Effector memory CD8-positive, alpha-beta T cell (primary cell): ENCODE measurements around the gene GABPB1.

Experiments
- ATAC-seq: fragments of 150-1000 bp; cut with Tn5 transposase; replicated peaks from 2 replicates; pipeline ENCODE4 v1.10.0; 2021; ENCODE audit warnings: mild to moderate bottlenecking, moderate library complexity
- DNase-seq, 3 experiments: peaks; one replicate each; pipeline ENCODE4 v3.0.0; 2021
- H3K27ac Mint-ChIP-seq, 2 donors: one replicate each; pipeline ENCODE4 v1.8.0; 2022; ENCODE audit warnings: mild to moderate bottlenecking in 2 of 2, mixed read lengths in 2 of 2, moderate library complexity in 2 of 2
- H3K27me3 Mint-ChIP-seq, 2 donors: one replicate each; pipeline ENCODE4 v1.8.0; 2022; ENCODE audit warnings: mixed read lengths in 2 of 2
- H3K36me3 Mint-ChIP-seq: one replicate; pipeline ENCODE4 v1.8.0; 2022; ENCODE audit warnings: mild to moderate bottlenecking, moderate library complexity, mixed read lengths; ENCODE audit not compliant: insufficient read depth
- H3K4me1 Mint-ChIP-seq, 2 donors: one replicate each; pipeline ENCODE4 v1.8.0; 2022; ENCODE audit warnings: low read depth in 2 of 2, mixed read lengths in 2 of 2
- H3K4me3 Mint-ChIP-seq, 2 donors: one replicate each; pipeline ENCODE4 v1.8.0; 2022; ENCODE audit warnings: mild to moderate bottlenecking in 2 of 2, mixed read lengths in 2 of 2, moderate library complexity in 2 of 2
- H3K9me3 Mint-ChIP-seq, 2 donors: one replicate each; pipeline ENCODE4 v1.8.0; 2022; ENCODE audit warnings: mixed read lengths in 2 of 2

GABPB1 gene

DNA sequence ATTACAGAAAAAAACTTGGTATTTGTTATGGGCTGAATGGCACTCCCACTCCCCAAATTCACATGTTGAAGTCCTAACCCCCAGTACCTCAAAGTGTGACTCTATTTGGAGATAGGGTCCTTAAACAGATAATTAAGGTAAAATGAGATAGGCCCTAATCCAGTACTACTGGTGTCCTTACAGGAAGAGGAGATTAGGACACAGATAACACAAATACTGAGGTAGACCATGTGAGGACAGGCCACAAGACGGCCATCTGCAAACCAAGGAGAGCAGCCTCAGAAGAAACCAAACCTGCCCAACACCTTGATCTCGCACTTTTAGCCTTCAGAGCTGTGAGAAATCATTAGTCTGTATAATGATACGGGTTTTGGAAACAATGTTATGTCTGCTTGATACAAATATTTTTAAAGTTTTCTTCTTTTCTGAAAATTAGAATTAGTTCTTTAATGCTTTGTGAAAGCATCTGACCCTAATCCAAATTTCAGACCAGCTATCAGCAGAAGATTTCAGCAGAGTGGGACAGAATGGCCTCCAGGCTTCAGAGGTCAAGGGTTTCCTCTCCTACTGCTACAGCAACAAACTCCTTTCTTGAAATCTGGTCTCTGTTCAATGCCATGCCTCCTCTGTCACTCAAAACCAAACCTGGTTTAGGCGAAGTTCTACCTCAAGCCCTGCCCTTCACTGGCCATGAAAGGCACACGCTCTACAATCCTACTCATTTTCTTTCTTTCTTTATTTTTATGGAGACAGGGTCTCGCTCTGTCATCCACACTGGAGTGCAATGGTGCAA, 67.5 kb downstream of the GABPB1 start:
- Mint-ChIP-seq H3K36me3 (peaks cover 15% of the 10 kb centered on the region), H3K27me3 (no peaks in the 10 kb centered on the region), H3K27ac (peak overlapping the region in 1 of 2 donors; percentile 18), H3K4me3 (no peak overlapping the region), H3K4me1 (no peaks in the 10 kb centered on the region), H3K9me3 (no peaks in the 10 kb centered on the region)
- DNase-seq (no peak), ATAC-seq (no peak)

DNA sequence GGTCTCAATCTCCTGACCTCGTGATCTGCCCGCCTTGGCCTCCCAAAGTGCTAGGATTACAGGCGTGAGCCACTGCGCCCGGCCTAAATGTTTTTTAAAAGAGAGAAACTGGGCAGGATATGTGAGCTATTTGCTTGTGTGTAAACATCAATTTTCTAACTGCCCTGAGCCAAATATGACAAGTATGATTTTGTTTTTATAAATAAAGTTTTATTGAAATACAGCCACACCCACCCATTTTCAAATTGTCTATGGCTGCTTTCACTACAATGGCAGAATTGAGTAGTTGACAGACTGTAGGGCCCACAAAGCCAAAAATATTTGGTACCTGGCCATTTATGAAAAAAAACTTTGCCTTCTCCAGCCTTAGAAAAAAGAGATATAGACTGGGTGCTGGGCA, 73.6 kb downstream of the GABPB1 start:
- H3K27ac Mint-ChIP-seq, result no peak overlapping the region
- ATAC-seq (no peak), DNase-seq (no peak)
- no peak overlapping the region for H3K4me3 Mint-ChIP-seq
- H3K27me3 Mint-ChIP-seq, result no peaks in the 10 kb centered on the region
- no peaks in the 10 kb centered on the region for H3K4me1 Mint-ChIP-seq
- H3K36me3 Mint-ChIP-seq, result peaks cover 16% of the 10 kb centered on the region
- H3K9me3 Mint-ChIP-seq, result no peaks in the 10 kb centered on the region

DNA sequence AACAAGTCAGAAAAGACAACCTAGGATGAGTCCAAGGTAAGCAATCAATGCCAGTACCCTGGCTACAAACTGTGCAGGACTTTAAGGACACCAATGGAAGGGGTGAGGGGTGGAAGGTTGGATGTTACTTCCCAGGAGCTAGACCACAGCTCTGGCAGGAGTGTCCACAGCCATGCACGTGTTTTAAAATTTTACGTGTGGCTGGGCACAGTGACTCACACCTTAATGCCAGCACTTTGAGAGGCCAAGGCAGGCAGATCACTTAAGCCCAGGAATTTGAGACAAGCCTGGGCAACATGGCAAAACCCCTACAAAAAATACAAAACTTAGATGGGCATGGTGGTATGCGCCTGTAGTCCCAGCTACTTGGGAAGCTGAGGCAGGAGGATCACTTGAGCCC, 74.7 kb downstream of the GABPB1 start:
- Mint-ChIP-seq H3K4me1 (no peaks in the 10 kb centered on the region), H3K4me3 (no peak overlapping the region), H3K27ac (no peak overlapping the region), H3K27me3 (no peaks in the 10 kb centered on the region), H3K36me3 (peaks cover 12% of the 10 kb centered on the region), H3K9me3 (no peaks in the 10 kb centered on the region)
- ATAC-seq, result no peak
- DNase-seq, result no peak

DNA sequence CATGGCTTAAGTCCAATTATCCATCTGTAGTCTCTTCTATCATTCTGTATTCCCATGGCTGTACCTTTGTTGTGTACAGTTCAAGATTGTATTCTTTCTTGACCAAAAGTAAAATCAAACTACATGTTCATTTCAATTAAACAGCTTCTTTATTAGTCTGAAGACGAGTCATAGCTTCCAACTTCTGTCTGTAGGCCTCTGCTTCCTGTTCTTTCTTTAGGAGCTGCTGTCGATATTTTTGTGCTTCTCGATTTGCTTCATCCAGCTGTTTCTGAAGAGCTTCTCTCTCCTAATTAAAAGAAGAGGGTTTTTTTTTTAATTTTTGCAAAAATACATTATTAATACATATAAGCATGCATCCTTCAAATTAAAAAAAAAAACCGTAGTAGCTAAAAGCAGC, 76.5 kb downstream of the GABPB1 start:
- Mint-ChIP-seq H3K4me1 (no peaks in the 10 kb centered on the region), H3K27ac (peak overlapping the region in 1 of 2 donors; percentile 41), H3K4me3 (no peak overlapping the region), H3K27me3 (no peaks in the 10 kb centered on the region), H3K36me3 (peaks cover 12% of the 10 kb centered on the region), H3K9me3 (no peaks in the 10 kb centered on the region)
- DNase-seq (no peak), ATAC-seq (no peak)

DNA sequence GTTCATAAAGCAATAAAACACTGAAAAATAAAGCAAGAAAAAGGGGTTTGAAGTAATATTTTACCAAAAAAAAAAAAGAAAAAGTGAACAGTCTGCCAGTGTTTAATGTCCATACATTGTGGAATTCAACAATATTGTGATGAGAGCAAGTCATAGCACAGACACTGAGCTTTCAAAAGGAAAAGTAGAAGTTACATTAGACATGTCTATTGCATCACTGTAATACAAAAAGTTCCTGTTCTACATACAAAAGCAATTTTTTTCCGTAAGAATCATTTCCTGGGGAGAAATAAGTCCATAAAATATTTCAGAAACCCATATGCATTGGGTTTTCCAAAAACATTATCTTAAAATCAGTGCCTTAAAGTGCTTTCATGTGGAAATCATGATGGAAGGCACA, 77.6 kb downstream of the GABPB1 start:
- H3K27ac Mint-ChIP-seq, result peak overlapping the region in 1 of 2 donors; percentile 55
- H3K4me1 Mint-ChIP-seq, result no peaks in the 10 kb centered on the region
- DNase-seq (no peak), ATAC-seq (no peak)
- no peaks in the 10 kb centered on the region for H3K27me3 Mint-ChIP-seq
- H3K4me3 Mint-ChIP-seq, result no peak overlapping the region
- peaks cover 9% of the 10 kb centered on the region for H3K36me3 Mint-ChIP-seq
- no peaks in the 10 kb centered on the region for H3K9me3 Mint-ChIP-seq

DNA sequence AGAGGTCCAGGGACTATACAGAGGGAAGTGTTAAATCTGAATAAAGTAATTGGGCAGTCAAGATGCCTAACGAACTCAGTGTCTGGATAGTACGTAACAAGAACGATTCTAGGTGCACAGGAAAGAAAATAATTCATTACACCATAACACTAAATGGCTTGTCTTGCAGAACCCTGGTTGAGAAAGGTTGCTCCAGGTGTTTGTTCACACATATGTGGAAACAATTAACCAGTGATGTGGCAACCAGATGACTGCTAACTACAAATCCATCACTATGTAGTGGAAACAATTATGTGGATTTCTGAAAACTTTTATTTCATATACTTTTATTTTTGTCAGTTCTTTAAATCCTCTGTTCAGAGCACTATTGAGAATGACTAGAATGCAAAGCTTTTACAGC, 79.1 kb downstream of the GABPB1 start:
- Mint-ChIP-seq H3K4me3 (no peak overlapping the region), H3K27ac (no peak overlapping the region), H3K9me3 (no peaks in the 10 kb centered on the region), H3K27me3 (no peaks in the 10 kb centered on the region), H3K36me3 (peaks cover 9% of the 10 kb centered on the region), H3K4me1 (no peaks in the 10 kb centered on the region)
- DNase-seq (no peak), ATAC-seq (no peak)

DNA sequence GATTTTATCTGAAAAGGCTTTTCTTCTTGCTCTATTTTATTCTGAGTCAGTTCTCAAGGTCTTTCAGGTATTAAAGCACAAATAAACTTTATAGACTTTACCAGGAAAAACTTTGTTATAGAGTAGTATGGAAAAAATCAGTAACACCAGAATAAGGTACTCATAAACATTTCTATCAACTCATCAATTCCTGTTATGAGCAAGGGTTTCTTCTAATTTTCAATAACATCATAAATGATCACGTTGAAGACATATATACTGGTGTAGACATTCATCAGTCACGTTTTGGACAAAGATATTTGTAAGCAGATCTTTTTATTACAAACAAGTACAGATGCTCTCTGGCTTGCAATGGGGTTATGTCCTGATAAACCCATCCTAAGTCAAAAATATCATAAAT, 79.9 kb downstream of the GABPB1 start:
- peaks cover 9% of the 10 kb centered on the region for H3K36me3 Mint-ChIP-seq
- H3K4me3 Mint-ChIP-seq, result no peak overlapping the region
- ATAC-seq, result no peak
- no peaks in the 10 kb centered on the region for H3K4me1 Mint-ChIP-seq
- no peaks in the 10 kb centered on the region for H3K9me3 Mint-ChIP-seq
- no peaks in the 10 kb centered on the region for H3K27me3 Mint-ChIP-seq
- H3K27ac Mint-ChIP-seq, result no peak overlapping the region
- DNase-seq, result no peak

DNA sequence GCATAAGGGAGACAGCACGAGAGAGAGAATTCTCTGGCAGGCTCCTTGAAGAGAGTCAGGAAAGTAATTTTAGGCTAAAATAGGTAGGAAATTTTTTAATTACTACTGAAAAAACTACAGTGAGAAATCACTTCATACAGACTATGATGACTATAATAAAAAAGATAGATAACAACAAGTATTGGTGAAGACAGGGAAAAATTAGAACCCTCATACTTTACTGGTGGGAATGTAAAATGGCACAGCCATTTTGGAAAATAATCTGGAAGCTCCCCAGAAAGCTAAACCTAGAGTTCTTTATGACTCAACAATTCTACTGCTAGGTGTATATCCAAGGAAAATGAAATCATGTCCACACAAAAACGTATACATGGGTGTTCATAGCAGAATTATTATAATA, 87.4 kb downstream of the GABPB1 start:
- peaks cover 3% of the 10 kb centered on the region for H3K36me3 Mint-ChIP-seq
- DNase-seq (no peak), ATAC-seq (no peak)
- no peaks in the 10 kb centered on the region for H3K27me3 Mint-ChIP-seq
- no peak overlapping the region for H3K27ac Mint-ChIP-seq
- no peaks in the 10 kb centered on the region for H3K9me3 Mint-ChIP-seq
- H3K4me3 Mint-ChIP-seq, result no peak overlapping the region
- H3K4me1 Mint-ChIP-seq, result peaks cover 7 to 10% of the 10 kb centered on the region in 2 donors

DNA sequence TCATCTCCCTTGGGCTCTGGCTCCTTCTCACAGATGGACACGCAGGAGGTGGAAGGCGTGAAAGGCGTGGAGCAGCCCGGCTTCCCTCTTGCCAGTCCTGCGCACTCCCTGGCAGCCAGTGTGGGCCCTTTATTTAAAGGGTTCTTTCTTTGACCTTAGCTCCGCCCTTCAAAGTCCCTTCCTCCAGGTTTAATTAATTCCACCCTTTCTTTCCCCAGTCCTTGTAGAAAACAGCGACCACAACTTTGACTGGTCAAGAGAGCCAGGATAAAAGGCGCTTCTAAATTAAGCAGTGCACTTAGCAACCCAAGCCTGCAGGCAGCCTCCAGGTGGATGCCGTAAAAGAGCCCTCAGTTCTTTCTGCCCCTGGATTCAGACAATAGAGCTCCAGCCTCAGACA, 89.4 kb downstream of the GABPB1 start, which contains the start of gene HDC:
HDC (minus strand) TSS at position 107 of the 400 bp plus-strand sequence; CDS start at position 4, 103 bp downstream.
- Mint-ChIP-seq H3K4me1 (peaks cover 24 to 26% of the 10 kb centered on the region in 2 donors), H3K9me3 (no peaks in the 10 kb centered on the region), H3K36me3 (peaks cover 10% of the 10 kb centered on the region), H3K27me3 (no peaks in the 10 kb centered on the region), H3K27ac (peak within 1 kb of the TSS in 1 of 2 donors; percentile 87), H3K4me3 (no peak within 1 kb of the TSS)
- ATAC-seq (no peak), DNase-seq (no peak)

DNA sequence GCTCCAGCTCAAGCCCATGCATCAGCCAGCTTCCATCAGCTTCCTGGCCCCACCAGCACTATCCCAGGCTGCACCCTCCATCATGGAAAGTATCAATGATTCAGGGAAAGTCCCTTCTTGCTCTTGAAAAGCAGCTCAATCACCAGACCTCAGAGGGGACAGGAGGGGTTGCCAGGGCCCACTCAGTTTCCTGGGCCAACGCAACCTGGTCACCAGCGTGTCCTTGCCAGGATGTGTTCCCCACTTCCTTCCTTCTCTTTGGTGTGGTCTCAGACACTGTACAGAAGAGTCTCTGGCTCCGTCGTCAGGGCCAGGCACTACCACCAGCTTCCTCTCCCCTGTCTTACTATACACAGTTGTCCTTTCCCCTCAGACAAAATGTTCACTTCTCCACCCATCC, 92.5 kb downstream of the GABPB1 start:
- no peaks in the 10 kb centered on the region for H3K9me3 Mint-ChIP-seq
- peak overlapping the region; percentile 19 to 47 for H3K4me3 Mint-ChIP-seq
- H3K4me1 Mint-ChIP-seq, result peaks cover 39 to 41% of the 10 kb centered on the region in 2 donors
- H3K27me3 Mint-ChIP-seq, result no peaks in the 10 kb centered on the region
- H3K36me3 Mint-ChIP-seq, result peaks cover 15% of the 10 kb centered on the region
- peak; percentile 86 for ATAC-seq
- peak; percentile 62 to 65 (median 64) for DNase-seq
- peak overlapping the region; percentile 82 to 87 for H3K27ac Mint-ChIP-seq

DNA sequence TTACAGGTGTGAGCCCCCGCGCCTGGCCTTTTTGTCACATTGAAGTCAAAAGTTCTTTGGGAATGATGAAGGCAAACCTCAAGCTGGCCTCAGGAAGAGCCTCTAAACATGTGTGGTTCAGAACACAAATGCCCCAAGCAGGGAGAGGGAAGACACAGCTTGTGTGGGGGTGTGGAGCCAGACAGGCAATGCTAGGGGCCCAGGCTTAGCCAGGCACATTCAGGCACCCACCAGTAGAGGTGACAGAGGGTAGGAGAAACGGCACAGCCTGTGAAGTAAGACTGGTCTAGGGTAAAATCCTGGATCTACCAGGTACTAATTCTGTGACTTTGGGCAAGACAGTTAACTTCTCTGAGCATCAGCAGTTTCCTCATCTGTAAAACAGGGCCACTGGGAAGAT, 93.0 kb downstream of the GABPB1 start:
- ATAC-seq, result peak; percentile 41
- H3K4me3 Mint-ChIP-seq, result peak overlapping the region; percentile 19 to 47
- DNase-seq, result peak in 1 of 3 experiments; percentile 29

DNA sequence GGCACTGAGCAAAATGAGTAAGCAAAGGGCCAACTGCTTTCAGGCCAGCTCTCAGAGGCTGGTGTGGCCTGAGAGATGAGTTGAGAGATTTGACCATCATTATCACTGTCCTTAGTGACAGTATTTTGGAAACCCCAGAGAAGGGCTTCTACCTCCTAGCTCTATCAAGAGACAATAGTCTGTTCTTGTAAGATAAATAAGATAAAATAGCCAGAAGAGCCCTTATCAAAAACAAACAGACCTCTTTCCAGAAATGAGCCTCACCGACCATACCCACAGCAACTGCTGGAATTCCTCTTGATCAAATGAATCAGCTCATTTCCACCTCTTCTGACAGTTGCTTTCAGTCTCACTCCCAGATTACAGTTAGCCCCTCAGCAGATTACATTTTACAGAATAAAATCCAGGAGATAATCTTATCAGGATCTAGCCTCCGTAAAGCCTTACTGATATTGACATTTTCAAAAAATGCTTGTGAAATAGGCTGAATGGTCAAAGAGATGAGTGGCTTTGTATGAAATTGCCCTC, 94.0 kb downstream of the GABPB1 start:
- peaks cover 15% of the 10 kb centered on the region for H3K36me3 Mint-ChIP-seq
- peaks cover 39 to 41% of the 10 kb centered on the region in 2 donors for H3K4me1 Mint-ChIP-seq
- no peaks in the 10 kb centered on the region for H3K27me3 Mint-ChIP-seq
- peak overlapping the region; percentile 82 to 87 for H3K27ac Mint-ChIP-seq
- ATAC-seq (no peak), DNase-seq (no peak)
- H3K9me3 Mint-ChIP-seq, result no peaks in the 10 kb centered on the region
- peak overlapping the region; percentile 46 to 58 for H3K4me3 Mint-ChIP-seq

More for the DNA sequence above, 93.0 kb downstream of the GABPB1 start:
- H3K36me3 Mint-ChIP-seq, result peaks cover 15% of the 10 kb centered on the region
- peak overlapping the region; percentile 82 to 87 for H3K27ac Mint-ChIP-seq
- peaks cover 39 to 41% of the 10 kb centered on the region in 2 donors for H3K4me1 Mint-ChIP-seq
- H3K9me3 Mint-ChIP-seq, result no peaks in the 10 kb centered on the region
- H3K27me3 Mint-ChIP-seq, result no peaks in the 10 kb centered on the region

DNA sequence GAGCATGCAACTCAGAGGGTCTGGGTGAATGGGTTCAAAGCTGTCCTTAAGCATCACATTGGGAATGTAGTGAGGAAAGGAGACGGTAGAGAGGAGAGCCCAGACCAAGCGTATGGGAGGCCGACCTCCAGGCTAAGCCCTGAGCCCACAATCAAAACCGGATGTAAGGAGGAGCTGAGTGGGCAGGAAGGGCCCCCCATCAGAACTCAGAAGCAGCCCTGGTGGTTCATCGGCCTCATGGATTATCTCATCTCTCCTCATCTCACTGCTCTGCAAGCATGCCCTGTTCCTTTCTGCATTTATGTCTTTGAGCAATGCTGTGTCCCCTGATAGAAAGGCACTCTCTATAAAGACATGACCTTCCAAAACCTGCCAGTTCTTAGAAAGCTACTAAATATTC, 95.7 kb downstream of the GABPB1 start:
- no peak for ATAC-seq
- Mint-ChIP-seq H3K4me1 (peaks cover 39 to 40% of the 10 kb centered on the region in 2 donors), H3K36me3 (peaks cover 15% of the 10 kb centered on the region), H3K4me3 (peak overlapping the region; percentile 2 to 46), H3K27me3 (no peaks in the 10 kb centered on the region), H3K27ac (peak overlapping the region; percentile 82 to 87), H3K9me3 (no peaks in the 10 kb centered on the region)
- no peak for DNase-seq

DNA sequence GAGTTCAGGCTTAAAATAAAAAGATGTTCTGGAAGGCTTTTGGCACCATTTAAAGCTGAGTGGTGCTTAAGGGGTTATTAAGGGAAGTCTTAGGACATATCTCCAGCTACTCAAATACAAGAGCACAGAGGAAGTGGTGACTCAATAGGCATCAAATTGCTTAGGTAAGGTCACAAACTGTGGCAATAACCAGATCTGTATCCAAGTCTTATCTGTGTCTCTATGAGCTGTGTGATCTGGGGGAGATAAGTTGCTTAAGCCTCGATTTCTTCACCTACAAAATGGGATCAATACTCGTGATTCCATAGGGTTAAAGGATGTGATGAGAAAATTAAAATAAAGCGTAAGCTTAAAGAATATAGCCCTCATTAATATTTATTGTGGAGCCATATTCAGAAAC, 97.1 kb downstream of the GABPB1 start:
- H3K36me3 Mint-ChIP-seq, result peaks cover 15% of the 10 kb centered on the region
- DNase-seq (no peak), ATAC-seq (no peak)
- H3K27me3 Mint-ChIP-seq, result no peaks in the 10 kb centered on the region
- H3K27ac Mint-ChIP-seq, result no peak overlapping the region
- H3K4me1 Mint-ChIP-seq, result peaks cover 35% of the 10 kb centered on the region in 2 donors
- no peak overlapping the region for H3K4me3 Mint-ChIP-seq
- H3K9me3 Mint-ChIP-seq, result no peaks in the 10 kb centered on the region
